Activated naive CD4-positive, alpha-beta T cell treated with anti-CD3 and anti-CD28 coated beads, Interleukin-2, amount 10 ng/mL, durations not matched to agents 7 days and 5 days (primary cell): ENCODE results near the gene CHRNA9.

Experiments used
- CTCF ChIA-PET: fragments of 350-600 bp; sonication (Branson Sonifier 250); formaldehyde crosslinking; loops from one replicate; lab custom pipeline; 2021; ENCODE audit warnings: antibody characterized with exemption; lab: Charles Lee
- DNase-seq: peaks from one replicate; pipeline ENCODE4 v3.0.0-alpha.2; 2020
- H3K27ac Mint-ChIP-seq: one replicate; pipeline ENCODE4 v1.8.0; 2021; ENCODE audit warnings: mild to moderate bottlenecking, moderate library complexity, mixed read lengths
- H3K27me3 Mint-ChIP-seq: one replicate; pipeline ENCODE4 v1.8.0; 2021; ENCODE audit warnings: mild to moderate bottlenecking, mixed read lengths
- H3K36me3 Mint-ChIP-seq: one replicate; pipeline ENCODE4 v1.8.0; 2021; ENCODE audit warnings: mixed read lengths
- H3K4me1 Mint-ChIP-seq: one replicate; pipeline ENCODE4 v1.8.0; 2021; ENCODE audit warnings: mixed read lengths
- H3K4me3 Mint-ChIP-seq: one replicate; pipeline ENCODE4 v1.8.0; 2021; ENCODE audit warnings: mild to moderate bottlenecking, moderate library complexity, mixed read lengths
- H3K9me3 Mint-ChIP-seq: one replicate; pipeline ENCODE4 v1.8.0; 2021; ENCODE audit warnings: mixed read lengths

Gene CHRNA9

DNA sequence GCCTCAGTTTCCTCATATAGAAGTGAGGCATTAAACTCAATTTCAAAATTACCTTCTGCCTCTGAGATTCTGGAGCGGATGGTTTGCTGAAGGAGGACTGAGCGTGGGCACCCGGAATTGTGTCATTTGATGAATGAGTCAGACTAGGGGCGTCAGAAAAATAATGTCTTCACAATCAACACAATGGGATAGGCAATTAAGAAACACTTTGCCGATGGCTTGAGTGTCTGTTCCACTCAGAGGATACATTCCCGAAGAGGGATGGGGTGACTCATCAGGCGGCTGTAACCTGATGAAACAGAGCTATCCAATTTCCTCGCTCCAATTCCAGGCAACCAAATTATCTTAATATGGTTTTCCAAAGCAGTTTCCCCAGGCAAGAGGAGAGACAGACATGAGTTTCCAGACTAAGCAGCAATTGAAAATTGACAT, 1.2 kb upstream of the CHRNA9 start:
- CTCF ChIA-PET, result interaction anchor here (1.6 kb wide), 1 partner anchor 8 kb away, joined by 6 read pairs; no protein-coding TSS in a partner anchor

GRCh38 chr4:40335525-40335894, 377 bp downstream of the CHRNA9 start:
- Mint-ChIP-seq H3K4me1 (peaks cover 15% of the 10 kb centered on the region), H3K27me3 (peaks cover 31% of the 10 kb centered on the region), H3K27ac (no peak overlapping the region), H3K9me3 (peaks cover 4% of the 10 kb centered on the region), H3K4me3 (no peak overlapping the region), H3K36me3 (peaks cover 2% of the 10 kb centered on the region)
- no peak for DNase-seq
- CTCF ChIA-PET, result interaction anchor here (1.7 kb wide), 1 partner anchor 10 kb away, joined by 6 read pairs; no protein-coding TSS in a partner anchor

More for the DNA sequence above, 1.2 kb upstream of the CHRNA9 start:
- H3K4me3 Mint-ChIP-seq, result no peak overlapping the region
- H3K4me1 Mint-ChIP-seq, result peaks cover 12% of the 10 kb centered on the region
- peaks cover 4% of the 10 kb centered on the region for H3K9me3 Mint-ChIP-seq
- H3K27me3 Mint-ChIP-seq, result peaks cover 29% of the 10 kb centered on the region
- no peak overlapping the region for H3K27ac Mint-ChIP-seq
- H3K36me3 Mint-ChIP-seq, result peaks cover 2% of the 10 kb centered on the region
- DNase-seq, result no peak

GRCh38 chr4:40337051-40337450, 1.9 kb downstream of the CHRNA9 start:
- Mint-ChIP-seq H3K27ac (no peak overlapping the region), H3K4me1 (peaks cover 15% of the 10 kb centered on the region), H3K9me3 (peaks cover 4% of the 10 kb centered on the region), H3K4me3 (no peak overlapping the region), H3K36me3 (peaks cover 2% of the 10 kb centered on the region), H3K27me3 (peaks cover 28% of the 10 kb centered on the region)
- CTCF ChIA-PET, result interaction anchor here (0.8 to 1.9 kb wide), 3 partner anchors 11 to 382 kb away, joined by 3 to 11 read pairs (median 3); no protein-coding TSS in a partner anchor
- no peak for DNase-seq

- peaks cover 5% of the 10 kb centered on the region for H3K36me3 Mint-ChIP-seq
- DNase-seq, result peak; percentile 45
- H3K27ac Mint-ChIP-seq, result no peak overlapping the region
- CTCF ChIA-PET, result interaction anchor here (0.5 to 1.9 kb wide), 4 partner anchors 12 to 789 kb away, joined by 3 to 11 read pairs (median 3); no protein-coding TSS in a partner anchor
- peaks cover 29% of the 10 kb centered on the region for H3K27me3 Mint-ChIP-seq
- H3K4me1 Mint-ChIP-seq, result peaks cover 15% of the 10 kb centered on the region
- no peak overlapping the region for H3K4me3 Mint-ChIP-seq
- peaks cover 9% of the 10 kb centered on the region for H3K9me3 Mint-ChIP-seq
Observed at GRCh38 chr4:40337523-40337922, 2.4 kb downstream of the CHRNA9 start.

DNA sequence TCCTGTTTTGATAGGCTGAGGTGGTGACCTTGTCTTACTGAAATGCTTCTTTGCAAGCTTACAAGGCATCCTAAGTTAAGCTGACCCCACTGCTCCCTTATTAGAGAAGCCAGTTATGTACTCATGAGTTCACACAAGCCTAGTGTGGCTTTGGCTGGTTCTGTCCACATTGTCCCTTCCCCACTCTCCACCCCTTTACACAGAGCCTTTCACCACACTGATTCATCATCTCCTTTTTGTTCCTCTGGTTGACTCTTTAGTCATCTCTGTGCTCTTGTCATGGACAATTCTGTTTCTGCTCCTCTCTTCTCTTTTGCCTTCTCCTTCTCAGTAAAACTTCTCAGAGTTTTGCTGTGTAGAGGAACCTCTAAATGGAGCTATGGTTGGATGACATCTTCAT, 4.9 kb downstream of the CHRNA9 start:
- Mint-ChIP-seq H3K36me3 (peaks cover 6% of the 10 kb centered on the region), H3K27me3 (peaks cover 27% of the 10 kb centered on the region), H3K9me3 (peaks cover 13% of the 10 kb centered on the region), H3K27ac (no peak overlapping the region), H3K4me1 (peaks cover 15% of the 10 kb centered on the region), H3K4me3 (no peak overlapping the region)
- CTCF ChIA-PET, result no interaction called here
- no peak for DNase-seq

DNA sequence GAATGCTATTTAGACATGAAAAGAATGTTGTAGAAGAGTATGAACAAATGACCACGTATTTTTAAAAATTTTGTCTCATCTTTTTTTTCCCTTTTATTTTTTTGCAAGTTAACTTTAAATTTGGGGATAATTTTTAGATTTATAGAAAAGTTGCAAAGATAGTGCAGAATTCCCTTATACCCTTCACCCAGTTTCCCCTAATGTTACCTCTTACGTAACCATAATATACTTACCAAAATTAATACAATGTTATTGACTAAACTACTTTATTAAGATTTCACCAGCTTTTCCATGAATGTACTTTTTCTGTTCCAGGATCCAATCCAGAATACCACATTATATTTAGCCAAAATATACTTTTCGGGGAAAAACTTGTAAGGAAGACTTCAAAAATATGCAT, 12.3 kb downstream of the CHRNA9 start:
- CTCF ChIA-PET, result no interaction called here
- Mint-ChIP-seq H3K4me3 (no peak overlapping the region), H3K36me3 (peaks cover 3% of the 10 kb centered on the region), H3K4me1 (peaks cover 14% of the 10 kb centered on the region), H3K27ac (no peak overlapping the region), H3K9me3 (peaks cover 12% of the 10 kb centered on the region), H3K27me3 (peaks cover 18% of the 10 kb centered on the region)
- DNase-seq, result no peak

DNA sequence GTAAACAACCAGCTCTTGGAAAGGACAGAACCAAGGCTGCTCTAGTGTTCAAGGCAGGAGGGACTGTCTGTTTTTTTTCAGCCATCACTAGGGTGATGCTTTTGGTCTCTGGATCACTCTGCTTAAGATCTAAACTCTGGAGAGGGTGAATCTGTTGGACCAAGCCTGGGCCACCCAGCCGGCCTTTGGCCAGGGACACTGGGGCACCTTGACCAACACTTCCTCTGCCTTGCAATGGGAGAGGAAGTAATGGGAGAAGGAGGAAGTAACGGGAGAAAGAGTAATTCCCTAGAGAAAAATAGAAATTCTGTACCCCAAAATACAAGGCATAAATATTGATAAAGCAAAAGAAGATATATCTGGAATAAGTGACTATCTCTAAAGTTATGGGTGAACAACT, 12.9 kb downstream of the CHRNA9 start:
- DNase-seq, result no peak
- Mint-ChIP-seq H3K36me3 (peaks cover 1% of the 10 kb centered on the region), H3K27me3 (peaks cover 12% of the 10 kb centered on the region), H3K4me3 (no peak overlapping the region), H3K4me1 (peaks cover 14% of the 10 kb centered on the region), H3K9me3 (peaks cover 8% of the 10 kb centered on the region), H3K27ac (no peak overlapping the region)
- CTCF ChIA-PET, result no interaction called here

DNA sequence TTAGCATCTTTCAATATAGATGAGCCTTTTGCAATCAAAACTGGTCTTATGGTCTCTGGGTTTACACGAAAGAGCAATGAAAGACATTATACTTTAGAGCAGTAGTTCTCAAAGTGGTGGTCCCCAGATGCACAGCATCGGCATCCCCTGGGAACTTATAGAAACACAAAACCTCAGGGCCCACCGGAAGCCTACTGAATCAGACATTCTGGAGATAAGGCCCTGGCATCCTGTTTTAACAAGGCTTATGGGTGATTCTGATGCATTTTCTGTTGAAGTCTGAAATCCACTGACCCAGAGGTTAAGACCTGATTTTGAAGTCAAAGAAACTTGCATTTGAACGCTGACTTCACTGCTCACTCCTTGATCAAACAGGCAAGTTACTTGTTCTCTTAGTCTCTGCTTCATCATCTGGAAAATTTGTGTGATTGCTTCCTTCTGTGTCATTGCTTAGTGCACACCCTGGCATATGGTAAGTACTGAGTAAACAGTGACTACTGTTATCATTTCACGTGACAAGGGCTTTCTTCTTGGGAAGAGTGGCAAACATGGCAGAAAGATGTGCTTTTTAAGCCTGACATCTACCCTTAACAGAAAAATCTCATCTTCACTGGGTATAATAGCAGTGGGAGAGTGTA, 14.5 kb downstream of the CHRNA9 start:
- peaks cover 12% of the 10 kb centered on the region for H3K27me3 Mint-ChIP-seq
- no peak overlapping the region for H3K4me3 Mint-ChIP-seq
- H3K9me3 Mint-ChIP-seq, result peaks cover 4% of the 10 kb centered on the region
- peaks cover 2% of the 10 kb centered on the region for H3K36me3 Mint-ChIP-seq
- CTCF ChIA-PET, result interaction anchor here (0.8 kb wide), 1 partner anchor 370 kb away, joined by 3 read pairs; no protein-coding TSS in a partner anchor
- DNase-seq, result no peak
- H3K4me1 Mint-ChIP-seq, result peaks cover 14% of the 10 kb centered on the region
- H3K27ac Mint-ChIP-seq, result no peak overlapping the region

GRCh38 chr4:40350627-40351227, 15.6 kb downstream of the CHRNA9 start:
- Mint-ChIP-seq H3K4me3 (no peak overlapping the region), H3K4me1 (peaks cover 14% of the 10 kb centered on the region), H3K9me3 (peaks cover 4% of the 10 kb centered on the region), H3K27ac (no peak overlapping the region), H3K36me3 (peaks cover 2% of the 10 kb centered on the region), H3K27me3 (peaks cover 8% of the 10 kb centered on the region)
- no peak for DNase-seq
- CTCF ChIA-PET, result no interaction called here

- Mint-ChIP-seq H3K27ac (no peak overlapping the region), H3K9me3 (no peaks in the 10 kb centered on the region), H3K36me3 (peaks cover 2% of the 10 kb centered on the region), H3K27me3 (peaks cover 4% of the 10 kb centered on the region), H3K4me1 (peaks cover 14% of the 10 kb centered on the region), H3K4me3 (no peak overlapping the region)
- DNase-seq, result no peak
- CTCF ChIA-PET, result no interaction called here
Observed at GRCh38 chr4:40354158-40354557, 19.0 kb downstream of the CHRNA9 start.

DNA sequence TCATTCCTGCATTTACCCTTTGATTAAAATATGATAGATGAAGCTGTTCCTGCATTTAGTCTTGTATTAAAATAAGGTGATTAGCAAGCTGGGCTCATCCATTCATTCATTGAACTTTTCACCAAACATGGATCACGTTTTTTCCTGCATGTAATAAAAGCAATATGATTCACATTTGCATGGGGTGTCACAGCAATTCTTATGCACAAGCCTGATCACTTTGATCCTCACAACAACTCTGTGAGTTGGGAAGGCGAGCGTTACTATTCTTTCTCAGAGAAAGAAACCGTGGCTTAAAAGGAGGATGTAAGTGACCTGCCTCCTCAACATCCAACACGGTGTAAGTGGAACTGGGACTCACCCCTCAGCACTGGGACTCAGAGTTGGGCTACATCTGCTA, 20.0 kb downstream of the CHRNA9 start:
- Mint-ChIP-seq H3K4me3 (no peak overlapping the region), H3K9me3 (no peaks in the 10 kb centered on the region), H3K4me1 (peaks cover 5% of the 10 kb centered on the region), H3K27me3 (peaks cover 4% of the 10 kb centered on the region), H3K36me3 (peaks cover 2% of the 10 kb centered on the region), H3K27ac (no peak overlapping the region)
- DNase-seq, result no peak
- CTCF ChIA-PET, result no interaction called here

- Mint-ChIP-seq H3K36me3 (peaks cover 2% of the 10 kb centered on the region), H3K9me3 (peaks cover 8% of the 10 kb centered on the region), H3K4me1 (no peaks in the 10 kb centered on the region), H3K4me3 (no peak overlapping the region), H3K27me3 (peaks cover 4% of the 10 kb centered on the region), H3K27ac (no peak overlapping the region)
- CTCF ChIA-PET, result no interaction called here
- no peak for DNase-seq
Observed at GRCh38 chr4:40357738-40358137, 22.6 kb downstream of the CHRNA9 start.

DNA sequence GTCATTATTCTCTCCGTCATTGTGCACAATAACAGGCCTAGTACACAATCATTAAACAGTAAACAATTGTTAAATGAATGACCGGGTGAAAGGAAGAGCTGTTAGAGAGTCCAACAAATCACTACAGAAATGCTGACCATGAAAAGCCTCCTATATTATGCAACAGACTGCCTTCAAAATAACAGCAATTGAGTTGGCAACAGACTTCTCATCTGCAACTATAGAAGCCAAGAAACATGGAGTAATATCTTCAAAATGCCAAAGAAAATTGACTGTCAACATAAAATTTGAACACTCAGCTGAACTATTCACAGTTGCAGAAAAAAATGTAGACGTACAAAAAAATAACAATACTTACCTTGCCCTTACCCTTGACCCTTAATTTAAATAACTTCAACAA, 26.2 kb downstream of the CHRNA9 start:
- CTCF ChIA-PET, result no interaction called here
- DNase-seq, result no peak
- H3K27ac Mint-ChIP-seq, result no peak overlapping the region
- no peak overlapping the region for H3K4me3 Mint-ChIP-seq
- H3K9me3 Mint-ChIP-seq, result peaks cover 8% of the 10 kb centered on the region
- peaks cover 10% of the 10 kb centered on the region for H3K27me3 Mint-ChIP-seq
- H3K4me1 Mint-ChIP-seq, result no peaks in the 10 kb centered on the region
- no peaks in the 10 kb centered on the region for H3K36me3 Mint-ChIP-seq

GRCh38 chr4:40363382-40363920, 28.3 kb downstream of the CHRNA9 start:
- Mint-ChIP-seq H3K27ac (no peak overlapping the region), H3K9me3 (peaks cover 8% of the 10 kb centered on the region), H3K4me3 (no peak overlapping the region), H3K4me1 (no peaks in the 10 kb centered on the region), H3K36me3 (no peaks in the 10 kb centered on the region), H3K27me3 (peaks cover 5% of the 10 kb centered on the region)
- CTCF ChIA-PET, result no interaction called here
- no peak for DNase-seq

GRCh38 chr4:40363945-40364344, 28.8 kb downstream of the CHRNA9 start:
- H3K27me3 Mint-ChIP-seq, result peaks cover 5% of the 10 kb centered on the region
- CTCF ChIA-PET, result no interaction called here
- DNase-seq, result no peak
- no peak overlapping the region for H3K27ac Mint-ChIP-seq
- peaks cover 8% of the 10 kb centered on the region for H3K9me3 Mint-ChIP-seq
- no peak overlapping the region for H3K4me3 Mint-ChIP-seq
- no peaks in the 10 kb centered on the region for H3K36me3 Mint-ChIP-seq
- no peaks in the 10 kb centered on the region for H3K4me1 Mint-ChIP-seq
